HepG2 (cell line): Measurements from ENCODE around the gene HPS6. TPM values are rescaled to one million over a fixed set of nuclear protein-coding genes. Genes with fewer than 3 reads are reported as not detected.

Source experiments
- ATF6 ChIP-seq: sonication (generic); formaldehyde crosslinking; conservative IDR thresholded peaks from 2 replicates; pipeline ENCODE4 v1.4.0; 2020; ENCODE audit warnings: missing genetic modification reagents
- CCAR2 ChIP-seq: fragments of 200-400 bp; formaldehyde crosslinking; optimal IDR thresholded peaks from 2 replicates; pipeline ENCODE3; 2018; ENCODE audit warnings: low read depth, mild to moderate bottlenecking, low read length, moderate library complexity
- CENPT ChIP-seq: sonication (generic); formaldehyde crosslinking; IDR thresholded peaks from 2 replicates; pipeline ENCODE4 v1.8.0; 2022; ENCODE audit warnings: low read depth, mild to moderate bottlenecking, moderate library complexity, missing genetic modification reagents
- DPF2 ChIP-seq: sonication (generic); formaldehyde crosslinking; IDR thresholded peaks from 2 replicates; pipeline ENCODE4 v1.4.0; 2020; ENCODE audit warnings: mild to moderate bottlenecking, low read depth, missing genetic modification reagents, borderline replicate concordance
- GTF2F1 ChIP-seq: fragments of 150-350 bp; IDR thresholded peaks from 2 replicates; pipeline ENCODE4 v1.6.1; 2014; ENCODE audit warnings: low read length
- HDAC2 ChIP-seq: sonication (generic); formaldehyde crosslinking; IDR thresholded peaks from 2 replicates; pipeline ENCODE4 v1.4.0; 2020; ENCODE audit warnings: missing genetic modification reagents
- MTF1 ChIP-seq: sonication (generic); formaldehyde crosslinking; IDR thresholded peaks from 2 replicates; pipeline ENCODE4 v1.5.0; 2020; ENCODE audit warnings: missing genetic modification reagents
- NR1H2 ChIP-seq: sonication (generic); formaldehyde crosslinking; IDR thresholded peaks from 2 replicates; pipeline ENCODE4 v1.8.1; 2022; ENCODE audit warnings: low read depth, missing genetic modification reagents, borderline replicate concordance
- POGZ ChIP-seq: sonication (generic); formaldehyde crosslinking; IDR thresholded peaks from 2 replicates; pipeline ENCODE4 v1.4.0; 2020; ENCODE audit warnings: mild to moderate bottlenecking, missing genetic modification reagents
- RNF2 ChIP-seq: fragments of 450-650 bp; conservative IDR thresholded peaks from 2 replicates; pipeline ENCODE4 v1.6.1; 2016; ENCODE audit warnings: low read depth
- SATB2 ChIP-seq: sonication (generic); formaldehyde crosslinking; IDR thresholded peaks from 2 replicates; pipeline ENCODE4 v1.5.0; 2020; ENCODE audit warnings: missing genetic modification reagents
- SKIL ChIP-seq: sonication (generic); formaldehyde crosslinking; IDR thresholded peaks from 2 replicates; pipeline ENCODE4 v1.8.0; 2022; ENCODE audit warnings: missing genetic modification reagents, mild to moderate bottlenecking, moderate library complexity, borderline replicate concordance
- ZC3H13 ChIP-seq: sonication (generic); formaldehyde crosslinking; IDR thresholded peaks from 2 replicates; pipeline ENCODE4 v1.8.1; 2023; ENCODE audit warnings: mild to moderate bottlenecking, missing genetic modification reagents, moderate library complexity
- ZHX2 ChIP-seq, 2 experiments: sonication (generic) in 1 of 2; formaldehyde crosslinking in 1 of 2; IDR thresholded peaks; 2 replicates each; pipeline versions ENCODE4 v1.6.1 to v1.9.0; 2014 to 2022; ENCODE audit warnings: antibody characterized with exemption in 1 of 2, borderline replicate concordance in 1 of 2, inconsistent platforms in 1 of 2, low read depth in 1 of 2, missing genetic modification reagents in 1 of 2
- ZNF329 ChIP-seq: sonication (generic); formaldehyde crosslinking; IDR thresholded peaks from 2 replicates; pipeline ENCODE4 v1.9.0; 2021; ENCODE audit warnings: low read depth, mild to moderate bottlenecking, missing genetic modification reagents
- ZNF33A ChIP-seq: sonication (generic); formaldehyde crosslinking; IDR thresholded peaks from 2 replicates; pipeline ENCODE4 v1.5.1; 2020; ENCODE audit warnings: missing genetic modification reagents, mild to moderate bottlenecking, moderate library complexity, borderline replicate concordance
- polyA plus RNA-seq, 8 experiments: library from polyadenylated mRNA; depleted of rRNA in 3 of 8; stranded (reverse) in 7 of 8; unstranded in 1 of 8; fragments of >200 nt; fragmentation: Illumina TruSeq in 4 of 8; extraction: Trizol in 4 of 8; gene quantifications; 2 replicates each; pipeline versions ENCODE4 v1.2.1 to v1.2.3, GENCODE V29; 2011 to 2016; ENCODE audit warnings: low read depth in 4 of 8, missing spikeins in 1 of 8, mixed read lengths in 1 of 8; ENCODE audit not compliant: insufficient read depth in 1 of 8
- total RNA-seq, 5 experiments: library from RNA; depleted of rRNA; stranded (reverse); fragments of >200 nt; fragmentation: Illumina TruSeq; extraction: Trizol; gene quantifications; 2 replicates each; pipeline ENCODE4 v1.2.3, GENCODE V29; 2016; ENCODE audit warnings: low read depth in 1 of 5
- TF ChIP-seq, protein P1 (sequence below): sonication (generic); formaldehyde crosslinking; IDR thresholded peaks from 2 replicates; pipeline ENCODE4 v1.8.0; 2022; ENCODE audit warnings: mild to moderate bottlenecking, missing genetic modification reagents, borderline replicate concordance

Gene HPS6
- total and polyA plus RNA-seq, 2 of the 13 experiments (the other 11 are each of a cell fraction or from before 2014, with no cell fraction given): 2.9 to 14.9 TPM

DNA sequence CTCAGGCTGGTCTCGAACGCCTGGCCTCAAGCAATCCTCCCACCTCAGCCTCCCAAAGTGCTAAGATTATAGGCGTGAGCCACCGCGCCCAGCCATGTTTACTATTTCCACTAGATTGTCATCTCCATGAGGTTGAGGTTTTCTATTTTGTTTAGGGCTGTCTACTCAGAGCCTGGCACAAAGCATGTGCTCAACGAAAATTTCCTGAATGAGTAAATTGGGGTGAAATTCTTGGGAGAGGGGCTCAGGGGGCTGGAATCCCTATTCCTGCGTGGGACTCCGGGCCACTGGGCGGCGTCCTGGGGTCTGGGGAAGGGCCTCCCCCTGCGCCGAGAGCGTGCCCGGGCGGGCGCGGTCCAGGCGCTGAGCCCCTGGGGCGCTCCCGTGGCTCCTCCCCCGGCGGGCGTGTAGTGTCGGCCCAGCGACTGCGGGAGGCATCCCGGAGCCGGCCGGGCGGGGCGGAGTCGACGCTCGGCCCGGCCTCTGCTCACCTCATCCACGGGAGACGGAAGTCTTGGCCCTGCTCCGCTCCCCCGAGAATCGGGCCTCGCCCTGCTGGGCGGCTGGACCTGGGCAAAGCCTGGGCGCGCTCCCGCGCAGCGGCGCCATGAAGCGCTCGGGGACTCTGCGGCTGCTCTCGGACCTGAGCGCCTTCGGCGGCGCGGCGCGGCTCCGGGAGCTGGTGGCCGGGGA is at the start of gene HPS6 (continued):
- TF ChIP-seq SKIL: no peak
- peak; percentile 65 for TF ChIP-seq POGZ (CRISPR knock-in tag)
- TF ChIP-seq CCAR2: no peak
- TF ChIP-seq MTF1 (CRISPR knock-in tag): no peak
- no peak for TF ChIP-seq ATF6 (CRISPR knock-in tag)
- TF ChIP-seq ZC3H13 (CRISPR knock-in tag): no peak
- TF ChIP-seq DPF2 (CRISPR knock-in tag): no peak
- peak; percentile 35; the same call in 1 of the 2 replicates for TF ChIP-seq ZNF329
- no peak; the same call in 1 of the 2 replicates for TF ChIP-seq HDAC2 (CRISPR knock-in tag)
- TF ChIP-seq, protein P1, sequence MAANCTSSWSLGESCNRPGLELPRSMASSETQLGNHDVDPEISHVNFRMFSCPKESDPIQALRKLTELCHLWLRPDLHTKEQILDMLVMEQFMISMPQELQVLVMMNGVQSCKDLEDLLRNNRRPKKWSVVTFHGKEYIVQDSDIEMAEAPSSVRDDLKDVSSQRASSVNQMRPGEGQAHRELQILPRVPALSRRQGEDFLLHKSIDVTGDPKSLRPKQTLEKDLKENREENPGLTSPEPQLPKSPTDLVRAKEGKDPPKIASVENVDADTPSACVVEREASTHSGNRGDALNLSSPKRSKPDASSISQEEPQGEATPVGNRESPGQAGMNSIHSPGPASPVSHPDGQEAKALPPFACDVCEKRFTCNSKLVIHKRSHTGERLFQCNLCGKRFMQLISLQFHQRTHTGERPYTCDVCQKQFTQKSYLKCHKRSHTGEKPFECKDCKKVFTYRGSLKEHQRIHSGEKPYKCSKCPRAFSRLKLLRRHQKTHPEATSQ (CRISPR knock-in tag): no peak
- TF ChIP-seq ZNF33A: no peak
- no peak for TF ChIP-seq SATB2 (CRISPR knock-in tag)
- no peak for TF ChIP-seq NR1H2
- TF ChIP-seq CENPT (CRISPR knock-in tag): no peak
- no peak for TF ChIP-seq GTF2F1
- no peak for TF ChIP-seq ZHX2 (IDR thresholded peaks at IDR 0.05; ENCODE audit: low read depth)
- peak; percentile 84; the same call in 1 of the 2 replicates for TF ChIP-seq ZHX2 (CRISPR knock-in tag; IDR thresholded peaks at IDR 0.05; ENCODE audit: borderline replicate concordance)
- TF ChIP-seq RNF2: no peak; the same call in 1 of the 2 replicates
